CD14-positive monocyte (primary cell): Measurements from ENCODE around the gene JMJD7. TPM values are rescaled to one million over a fixed set of nuclear protein-coding genes. Genes with fewer than 3 reads are reported as not detected.

ENCODE experiments used
- DNase-seq, 3 donors: peaks; one replicate each; pipeline ENCODE4 v3.0.0-alpha.2; 2011 to 2022
- H2AFZ ChIP-seq: 2 replicates; pipeline ENCODE4 v1.6.0; 2012; ENCODE audit warnings: mild to moderate bottlenecking, low read depth, low read length, inconsistent platforms; ENCODE audit not compliant: insufficient read depth, poor library complexity, severe bottlenecking
- H3K27ac ChIP-seq, 2 donors: 1 replicate in 1 of 2; 2 replicates in 1 of 2; pipeline ENCODE4 v1.5.1; 2012 to 2013; ENCODE audit warnings: low read length in 2 of 2, control low read depth in 1 of 2, inconsistent platforms in 1 of 2, low read depth in 1 of 2, mild to moderate bottlenecking in 1 of 2
- H3K27me3 ChIP-seq, 2 donors: one replicate each; pipeline versions ENCODE4 v1.6.0 to v1.6.1; 2011 to 2013; ENCODE audit warnings: low read length in 2 of 2; ENCODE audit not compliant: control insufficient read depth in 2 of 2, insufficient read depth in 2 of 2
- H3K36me3 ChIP-seq, 2 donors: replicated peaks in 1 of 2; 1 replicate in 1 of 2; 2 replicates in 1 of 2; pipeline versions ENCODE4 v1.5.1 to v1.6.1; 2012 to 2013; ENCODE audit warnings: low read length in 2 of 2, control low read depth in 1 of 2, inconsistent platforms in 1 of 2, mild to moderate bottlenecking in 1 of 2; ENCODE audit not compliant: insufficient read depth in 2 of 2, control insufficient read depth in 1 of 2
- H3K4me1 ChIP-seq, 2 donors: 1 replicate in 1 of 2; 2 replicates in 1 of 2; pipeline versions ENCODE4 v1.5.1 to v1.6.1; 2012 to 2013; ENCODE audit warnings: low read length in 2 of 2, control low read depth in 1 of 2, inconsistent platforms in 1 of 2, mild to moderate bottlenecking in 1 of 2, moderate library complexity in 1 of 2; ENCODE audit not compliant: insufficient read depth in 2 of 2, control insufficient read depth in 1 of 2
- H3K4me2 ChIP-seq: replicated peaks from 2 replicates; pipeline ENCODE3; 2012; ENCODE audit warnings: low read length, moderate library complexity, mild to moderate bottlenecking; ENCODE audit not compliant: poor library complexity, severe bottlenecking; ENCODE audit errors: extremely low read depth
- H3K4me3 ChIP-seq, 3 experiments: fragments of 200-600 bp in 1 of 3; sonication (generic) in 1 of 3; replicated peaks in 1 of 3; 1 replicate in 2 of 3; 2 replicates in 1 of 3; pipeline ENCODE4 v1.5.1; 2011 to 2013; ENCODE audit warnings: low read length in 3 of 3, mild to moderate bottlenecking in 3 of 3, control low read depth in 2 of 3, low read depth in 2 of 3, inconsistent platforms in 1 of 3, moderate library complexity in 1 of 3
- H3K79me2 ChIP-seq: 2 replicates; pipeline ENCODE4 v1.6.0; 2012; ENCODE audit warnings: mild to moderate bottlenecking, control low read depth, inconsistent platforms, low read length, moderate library complexity; ENCODE audit not compliant: insufficient read depth
- H3K9ac ChIP-seq: 2 replicates; pipeline ENCODE4 v1.6.0; 2017; ENCODE audit warnings: low read length, mild to moderate bottlenecking; ENCODE audit not compliant: insufficient read depth, poor library complexity, severe bottlenecking
- H3K9me3 ChIP-seq, 2 donors: replicated peaks in 1 of 2; 1 replicate in 1 of 2; 2 replicates in 1 of 2; pipeline versions ENCODE4 v1.5.1 to v1.6.1; 2012 to 2013; ENCODE audit warnings: low read length in 2 of 2, control low read depth in 1 of 2; ENCODE audit not compliant: control insufficient read depth in 1 of 2, insufficient read depth in 1 of 2
- H4K20me1 ChIP-seq: 2 replicates; pipeline ENCODE4 v1.6.0; 2012; ENCODE audit warnings: mild to moderate bottlenecking, low read length, control low read depth, moderate library complexity; ENCODE audit not compliant: insufficient read depth
- H3K27ac Mint-ChIP-seq, 7 donors: one replicate each; pipeline ENCODE4 v1.8.0; 2020; ENCODE audit warnings: mild to moderate bottlenecking in 7 of 7, mixed read lengths in 7 of 7, moderate library complexity in 6 of 7, inconsistent platforms in 2 of 7
- H3K27me3 Mint-ChIP-seq, 3 donors: one replicate each; pipeline ENCODE4 v1.8.0; 2021 to 2022; ENCODE audit warnings: low read depth in 3 of 3, mild to moderate bottlenecking in 3 of 3, mixed read lengths in 3 of 3, moderate library complexity in 3 of 3, inconsistent platforms in 1 of 3
- H3K36me3 Mint-ChIP-seq, 2 donors: one replicate each; pipeline ENCODE4 v1.8.0; 2020; ENCODE audit warnings: mixed read lengths in 2 of 2, inconsistent platforms in 1 of 2, mild to moderate bottlenecking in 1 of 2
- H3K4me1 Mint-ChIP-seq: one replicate; pipeline ENCODE4 v1.8.0; 2020; ENCODE audit warnings: mild to moderate bottlenecking, mixed read lengths
- H3K4me3 Mint-ChIP-seq, 2 donors: one replicate each; pipeline ENCODE4 v1.8.0; 2020; ENCODE audit warnings: mild to moderate bottlenecking in 2 of 2, mixed read lengths in 2 of 2, moderate library complexity in 1 of 2
- H3K9me3 Mint-ChIP-seq, 7 donors: one replicate each; pipeline ENCODE4 v1.8.0; 2020 to 2022; ENCODE audit warnings: mixed read lengths in 7 of 7, mild to moderate bottlenecking in 6 of 7, moderate library complexity in 6 of 7, inconsistent platforms in 2 of 7
- CTCF ChIP-seq: fragments of 200-600 bp; IDR thresholded peaks from one replicate; pipeline ENCODE4 v1.8.0; 2022; ENCODE audit warnings: antibody characterized with exemption, mild to moderate bottlenecking
- WGBS: methylation state at CpG from one replicate; pipeline ENCODE4 v1.1.5; 2013; ENCODE audit warnings: missing lambda C conversion rate; ENCODE audit not compliant: insufficient coverage; 5-methylcytosine and 5-hydroxymethylcytosine counted together
- intact Hi-C, 2 donors: fragments of 100-400 bp; cut with micrococcal nuclease; formaldehyde crosslinking; loops; one replicate each; pipeline versions ENCODE4 v1.15.0 to v1.15.1; 2023
- polyA plus RNA-seq, 3 donors: library from polyadenylated mRNA; depleted of rRNA in 1 of 3; unstranded in 2 of 3; stranded (reverse) in 1 of 3; fragments of 300-500 nt in 2 of 3; fragments of >200 nt in 1 of 3; fragmentation: Illumina TruSeq in 2 of 3; gene quantifications; 1 replicate in 2 of 3; 2 replicates in 1 of 3; pipeline ENCODE4 v1.2.3, GENCODE V29; 2012 to 2021

JMJD7 gene
- polyA plus RNA-seq, 3 donors, result 11.3 to 18.8 (median 15.2) TPM

- Histone ChIP-seq H3K4me1 (peaks cover 3 to 9% of the 10 kb centered on the region in 2 donors), H3K27me3 (no peaks in the 10 kb centered on the region), H3K27ac (no peak overlapping the region), H3K4me3 (no peak overlapping the region), H3K79me2 (no peaks in the 10 kb centered on the region), H3K36me3 (no peaks in the 10 kb centered on the region), H3K9ac (no peak overlapping the region), H4K20me1 (no peaks in the 10 kb centered on the region), H3K9me3 (no peaks in the 10 kb centered on the region), H2AFZ (peak overlapping the region; percentile 37), H3K4me2 (no peak overlapping the region)
- intact Hi-C loops, result no loop called here
- 10% methylated on average over 7 of the region's 15 CpGs for WGBS
- Mint-ChIP-seq H3K36me3 (no peaks in the 10 kb centered on the region), H3K4me1 (peaks cover 12% of the 10 kb centered on the region), H3K9me3 (no peaks in the 10 kb centered on the region), H3K27me3 (peaks cover 0 to 4% (median 1%) of the 10 kb centered on the region in 3 donors), H3K4me3 (no peak overlapping the region), H3K27ac (peak overlapping the region in 3 of 7 donors; percentile 18 to 57 (median 30))
- TF ChIP-seq CTCF, result peak; percentile 43
- peak; percentile 51 to 63 (median 63) for DNase-seq
These were observed 32.3 kb downstream of the JMJD7 start for GRCh38 chr15:41860049-41860828.

GRCh38 chr15:41861736-41862356 is 34.0 kb downstream of the JMJD7 start:
- Mint-ChIP-seq H3K4me3 (no peak overlapping the region), H3K9me3 (no peaks in the 10 kb centered on the region), H3K27me3 (peaks cover 0 to 3% (median 1%) of the 10 kb centered on the region in 3 donors), H3K4me1 (peaks cover 12% of the 10 kb centered on the region), H3K36me3 (no peaks in the 10 kb centered on the region), H3K27ac (no peak overlapping the region)
- H3K4me1 ChIP-seq, result peaks cover 3 to 9% of the 10 kb centered on the region in 2 donors
- no peaks in the 10 kb centered on the region for H3K36me3 ChIP-seq
- WGBS, result 95% methylated on average over 16 of the region's 18 CpGs
- no peaks in the 10 kb centered on the region for H3K79me2 ChIP-seq
- H3K9me3 ChIP-seq, result no peaks in the 10 kb centered on the region
- intact Hi-C loops, result no loop called here
- no peak overlapping the region for H2AFZ ChIP-seq
- no peak for TF ChIP-seq CTCF
- no peaks in the 10 kb centered on the region for H3K27me3 ChIP-seq
- no peak overlapping the region for H3K4me3 ChIP-seq
- no peak overlapping the region for H3K9ac ChIP-seq
- H3K4me2 ChIP-seq, result no peak overlapping the region
- no peaks in the 10 kb centered on the region for H4K20me1 ChIP-seq
- no peak overlapping the region for H3K27ac ChIP-seq
- DNase-seq, result no peak
